Astrocyte (in vitro differentiated cells and primary cell): ENCODE data around the gene RSAD1.

ENCODE experiments used
- CTCF ChIP-seq: IDR thresholded peaks from 2 replicates; pipeline ENCODE4 v1.5.1; 2011; ENCODE audit warnings: low read depth, mild to moderate bottlenecking, inconsistent platforms, low read length, moderate library complexity; ENCODE audit not compliant: insufficient read depth
- EZH2 ChIP-seq: IDR thresholded peaks from 2 replicates; pipeline ENCODE4 v1.6.1; 2012; ENCODE audit warnings: mild to moderate bottlenecking, low read length, inconsistent platforms; ENCODE audit not compliant: insufficient read depth

- TF ChIP-seq CTCF (no peak), EZH2 (no peak)
These were observed 48.9 kb upstream of the RSAD1 start for GRCh38 chr17:50429793-50430192.
